ENCODE measurements around the gene CSAD. TPM values are rescaled to one million over a fixed set of nuclear protein-coding genes. Genes with fewer than 3 reads are reported as not detected.
A peak's percentile ranks its signal among the peaks of the same experiment; 100 is the strongest.

CSAD gene
- total RNA-seq, 1 donor = 9.4 TPM

- Histone ChIP-seq H3K36me3 (ENCODE audit: insufficient read depth, low read length) (peaks cover 10% of the 10 kb centered on the region), H3K4me1 (ENCODE audit: insufficient read depth, low read length) (peaks cover 42% of the 10 kb centered on the region), H3K79me2 (ENCODE audit: insufficient read depth, low read length) (peaks cover 2% of the 10 kb centered on the region), H3K9me3 (ENCODE audit: low read depth, low read length) (no peaks in the 10 kb centered on the region), H3K4me2 (ENCODE audit: insufficient read depth, low read length) (peak overlapping the region; percentile 37), H4K20me1 (ENCODE audit: insufficient read depth, low read length) (no peaks in the 10 kb centered on the region), H3K4me3 (ENCODE audit: insufficient read depth, low read length) (no peak overlapping the region), H3K27me3 (ENCODE audit: insufficient read depth, low read length) (no peaks in the 10 kb centered on the region), H2AFZ (ENCODE audit: low read length) (peak overlapping the region; percentile 86), H3K27ac (ENCODE audit: low read depth, low read length) (peak overlapping the region; percentile 63)
- peak; percentile 95 for DNase-seq (ENCODE audit: insufficient read length, low spot score, missing footprints)
- TF ChIP-seq, protein P1, sequence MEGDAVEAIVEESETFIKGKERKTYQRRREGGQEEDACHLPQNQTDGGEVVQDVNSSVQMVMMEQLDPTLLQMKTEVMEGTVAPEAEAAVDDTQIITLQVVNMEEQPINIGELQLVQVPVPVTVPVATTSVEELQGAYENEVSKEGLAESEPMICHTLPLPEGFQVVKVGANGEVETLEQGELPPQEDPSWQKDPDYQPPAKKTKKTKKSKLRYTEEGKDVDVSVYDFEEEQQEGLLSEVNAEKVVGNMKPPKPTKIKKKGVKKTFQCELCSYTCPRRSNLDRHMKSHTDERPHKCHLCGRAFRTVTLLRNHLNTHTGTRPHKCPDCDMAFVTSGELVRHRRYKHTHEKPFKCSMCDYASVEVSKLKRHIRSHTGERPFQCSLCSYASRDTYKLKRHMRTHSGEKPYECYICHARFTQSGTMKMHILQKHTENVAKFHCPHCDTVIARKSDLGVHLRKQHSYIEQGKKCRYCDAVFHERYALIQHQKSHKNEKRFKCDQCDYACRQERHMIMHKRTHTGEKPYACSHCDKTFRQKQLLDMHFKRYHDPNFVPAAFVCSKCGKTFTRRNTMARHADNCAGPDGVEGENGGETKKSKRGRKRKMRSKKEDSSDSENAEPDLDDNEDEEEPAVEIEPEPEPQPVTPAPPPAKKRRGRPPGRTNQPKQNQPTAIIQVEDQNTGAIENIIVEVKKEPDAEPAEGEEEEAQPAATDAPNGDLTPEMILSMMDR (IDR thresholded peaks at IDR 0.05; ENCODE audit: extremely low read depth, low read depth, low read length) = no peak
Observed at GRCh38 chr12:53173085-53173715, 7.5 kb downstream of the CSAD start.

DNA sequence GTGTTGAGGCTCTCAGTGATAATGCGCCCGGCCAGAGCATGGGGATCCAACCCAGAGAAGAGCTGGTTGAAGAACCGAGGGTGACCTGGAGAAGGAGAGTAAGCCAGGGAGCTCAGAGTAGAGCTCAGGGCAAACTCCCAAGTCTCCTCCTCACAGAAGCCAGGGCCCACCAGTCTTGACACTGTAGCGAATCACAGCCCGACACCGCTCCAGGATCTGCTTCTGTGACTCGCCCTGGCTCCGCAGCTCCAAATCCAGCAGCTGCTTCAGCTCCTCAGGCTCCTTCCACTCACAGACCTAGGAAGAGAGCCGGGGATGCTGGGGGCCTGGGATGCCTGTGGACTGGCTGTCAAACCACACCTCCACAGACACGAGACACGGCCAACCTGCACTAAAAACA is 8.4 kb downstream of the CSAD start:
- peaks cover 2% of the 10 kb centered on the region for H3K79me2 ChIP-seq (ENCODE audit: insufficient read depth, low read length)
- peaks cover 42% of the 10 kb centered on the region for H3K4me1 ChIP-seq (ENCODE audit: insufficient read depth, low read length)
- peak; percentile 94 for DNase-seq (ENCODE audit: insufficient read length, low spot score, missing footprints)
- H4K20me1 ChIP-seq (ENCODE audit: insufficient read depth, low read length) = no peaks in the 10 kb centered on the region
- TF ChIP-seq, protein P1 (IDR thresholded peaks at IDR 0.05; ENCODE audit: extremely low read depth, low read depth, low read length) = no peak
- peak overlapping the region; percentile 46 for H2AFZ ChIP-seq (ENCODE audit: low read length)
- peak overlapping the region; percentile 28 for H3K27ac ChIP-seq (ENCODE audit: low read depth, low read length)
- no peaks in the 10 kb centered on the region for H3K9me3 ChIP-seq (ENCODE audit: low read depth, low read length)
- no peak overlapping the region for H3K4me2 ChIP-seq (ENCODE audit: insufficient read depth, low read length)
- no peaks in the 10 kb centered on the region for H3K27me3 ChIP-seq (ENCODE audit: insufficient read depth, low read length)
- peaks cover 10% of the 10 kb centered on the region for H3K36me3 ChIP-seq (ENCODE audit: insufficient read depth, low read length)
- H3K4me3 ChIP-seq (ENCODE audit: insufficient read depth, low read length) = no peak overlapping the region

GRCh38 chr12:53171725-53172329 is 8.9 kb downstream of the CSAD start:
- H3K4me3 ChIP-seq (ENCODE audit: insufficient read depth, low read length) = no peak overlapping the region
- no peaks in the 10 kb centered on the region for H4K20me1 ChIP-seq (ENCODE audit: insufficient read depth, low read length)
- TF ChIP-seq, protein P1 (IDR thresholded peaks at IDR 0.05; ENCODE audit: extremely low read depth, low read depth, low read length) = no peak
- H2AFZ ChIP-seq (ENCODE audit: low read length) = peak overlapping the region; percentile 26
- peaks cover 42% of the 10 kb centered on the region for H3K4me1 ChIP-seq (ENCODE audit: insufficient read depth, low read length)
- DNase-seq (ENCODE audit: insufficient read length, low spot score, missing footprints) = peak; percentile 77
- H3K27ac ChIP-seq (ENCODE audit: low read depth, low read length) = peak overlapping the region; percentile 28
- no peaks in the 10 kb centered on the region for H3K9me3 ChIP-seq (ENCODE audit: low read depth, low read length)
- H3K36me3 ChIP-seq (ENCODE audit: insufficient read depth, low read length) = peaks cover 13% of the 10 kb centered on the region
- no peaks in the 10 kb centered on the region for H3K27me3 ChIP-seq (ENCODE audit: insufficient read depth, low read length)
- no peak overlapping the region for H3K4me2 ChIP-seq (ENCODE audit: insufficient read depth, low read length)
- H3K79me2 ChIP-seq (ENCODE audit: insufficient read depth, low read length) = peaks cover 2% of the 10 kb centered on the region

- Histone ChIP-seq H4K20me1 (ENCODE audit: insufficient read depth, low read length) (no peaks in the 10 kb centered on the region), H3K4me3 (ENCODE audit: insufficient read depth, low read length) (no peak overlapping the region), H3K9me3 (ENCODE audit: low read depth, low read length) (no peaks in the 10 kb centered on the region), H3K27ac (ENCODE audit: low read depth, low read length) (no peak overlapping the region), H3K4me2 (ENCODE audit: insufficient read depth, low read length) (no peak overlapping the region), H2AFZ (ENCODE audit: low read length) (no peak overlapping the region), H3K4me1 (ENCODE audit: insufficient read depth, low read length) (peaks cover 42% of the 10 kb centered on the region), H3K27me3 (ENCODE audit: insufficient read depth, low read length) (no peaks in the 10 kb centered on the region), H3K79me2 (ENCODE audit: insufficient read depth, low read length) (peaks cover 2% of the 10 kb centered on the region), H3K36me3 (ENCODE audit: insufficient read depth, low read length) (peaks cover 13% of the 10 kb centered on the region)
- no peak for DNase-seq (ENCODE audit: insufficient read length, low spot score, missing footprints)
- TF ChIP-seq, protein P1 (IDR thresholded peaks at IDR 0.05; ENCODE audit: extremely low read depth, low read depth, low read length) = no peak
Observed at GRCh38 chr12:53170876-53171724, 9.6 kb downstream of the CSAD start.
